IPS-NIHi7 (cell line): ENCODE measurements around the gene KRT7.

Experiments
- DNase-seq: peaks from one replicate; pipeline ENCODE4 v3.0.0; 2012; ENCODE audit warnings: mixed read lengths; ENCODE audit errors: extremely low spot score

KRT7 gene

DNA sequence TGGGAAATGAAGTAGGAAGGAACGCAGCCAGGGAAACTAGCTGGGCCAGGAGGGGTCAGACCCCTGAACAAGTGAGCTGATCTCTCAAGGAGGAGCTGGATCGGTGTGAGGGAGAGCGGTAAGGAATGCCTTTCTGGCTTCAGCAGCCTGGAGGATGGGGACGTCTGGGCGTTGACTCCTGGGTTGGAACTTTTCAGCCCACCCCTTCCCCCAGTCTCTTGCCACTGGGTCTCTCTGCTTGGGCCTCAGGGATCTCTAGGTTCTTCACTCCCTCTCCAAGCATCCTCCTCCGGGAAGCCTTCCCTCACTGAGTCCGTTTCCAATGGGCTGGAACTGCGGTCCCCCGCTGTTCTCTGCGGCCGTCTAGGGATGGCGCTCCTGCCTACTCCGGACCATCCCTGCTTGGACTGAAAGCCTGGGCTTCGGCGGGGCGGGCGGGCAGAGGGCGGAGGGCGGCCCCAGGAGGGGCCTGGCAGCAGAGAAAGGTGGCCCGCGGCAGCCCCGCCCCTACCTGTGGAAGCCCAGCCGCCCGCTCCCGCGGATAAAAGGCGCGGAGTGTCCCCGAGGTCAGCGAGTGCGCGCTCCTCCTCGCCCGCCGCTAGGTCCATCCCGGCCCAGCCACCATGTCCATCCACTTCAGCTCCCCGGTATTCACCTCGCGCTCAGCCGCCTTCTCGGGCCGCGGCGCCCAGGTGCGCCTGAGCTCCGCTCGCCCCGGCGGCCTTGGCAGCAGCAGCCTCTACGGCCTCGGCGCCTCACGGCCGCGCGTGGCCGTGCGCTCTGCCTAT is at the start of gene KRT7:
Gene KRT7 (plus strand): TSS at position 570 of the 788 bp plus-strand sequence. CDS start 54 bp downstream, at position 624.
- peak; percentile 43 for DNase-seq

DNA sequence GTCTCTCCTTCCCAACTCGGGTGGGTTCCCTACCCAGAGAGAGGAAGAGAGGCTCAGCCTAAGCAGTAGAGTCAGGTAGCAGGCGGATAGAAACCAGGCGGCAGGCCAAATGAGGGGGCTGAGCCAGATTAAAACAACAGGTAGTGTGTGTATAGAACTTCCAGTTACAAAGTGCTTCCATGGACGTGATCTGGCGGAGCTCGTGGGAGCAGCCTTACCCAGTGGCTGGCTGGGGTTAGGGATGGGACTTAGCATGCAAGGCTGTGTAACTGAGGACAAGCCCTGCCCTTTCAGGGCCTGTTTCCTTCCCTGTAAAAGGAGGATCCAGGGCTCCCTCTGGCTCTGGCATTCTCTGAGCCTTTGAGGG is 49.5 kb upstream of the KRT7 start:
- no peak for DNase-seq

DNA sequence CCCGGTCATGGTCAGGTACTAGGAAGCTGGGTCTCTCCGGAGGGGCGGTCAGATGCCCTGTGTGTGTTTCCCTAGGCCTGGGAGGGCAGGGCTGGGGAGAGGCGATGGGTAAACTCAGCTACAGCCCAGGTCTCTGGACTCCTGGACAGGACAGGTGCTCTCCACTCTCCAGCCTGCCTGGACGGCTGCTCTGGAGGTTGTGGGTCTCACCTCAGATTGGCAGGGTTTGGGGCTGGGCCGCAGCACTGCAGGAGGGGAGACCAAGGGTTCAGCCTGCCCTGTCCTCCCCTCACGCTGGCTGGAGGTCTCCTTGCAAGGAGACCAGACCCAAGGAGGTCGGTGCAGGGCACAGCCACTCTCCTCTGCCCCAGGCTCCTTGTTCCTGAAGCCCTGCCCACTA is 49.1 kb upstream of the KRT7 start:
- no peak for DNase-seq

DNA sequence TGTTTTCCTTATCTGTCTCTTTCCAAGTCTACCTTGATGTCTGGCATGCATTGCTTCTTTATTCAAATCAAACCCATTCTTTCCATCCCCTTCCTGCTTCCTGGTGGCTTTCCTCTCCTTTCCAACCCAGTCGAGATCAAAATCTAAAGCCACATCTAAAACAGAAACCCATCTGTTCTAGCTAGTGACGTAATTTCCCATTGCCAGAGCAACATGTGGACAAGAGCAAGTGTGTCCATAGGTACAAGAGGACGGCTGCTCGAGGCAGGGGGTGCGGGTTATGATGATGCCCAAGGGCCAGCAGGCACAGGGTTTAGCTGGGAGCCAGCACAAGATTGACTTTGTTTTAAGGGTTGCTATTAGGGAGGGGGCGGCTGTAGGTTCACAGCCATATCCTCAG is 48.2 kb upstream of the KRT7 start:
- no peak for DNase-seq

DNA sequence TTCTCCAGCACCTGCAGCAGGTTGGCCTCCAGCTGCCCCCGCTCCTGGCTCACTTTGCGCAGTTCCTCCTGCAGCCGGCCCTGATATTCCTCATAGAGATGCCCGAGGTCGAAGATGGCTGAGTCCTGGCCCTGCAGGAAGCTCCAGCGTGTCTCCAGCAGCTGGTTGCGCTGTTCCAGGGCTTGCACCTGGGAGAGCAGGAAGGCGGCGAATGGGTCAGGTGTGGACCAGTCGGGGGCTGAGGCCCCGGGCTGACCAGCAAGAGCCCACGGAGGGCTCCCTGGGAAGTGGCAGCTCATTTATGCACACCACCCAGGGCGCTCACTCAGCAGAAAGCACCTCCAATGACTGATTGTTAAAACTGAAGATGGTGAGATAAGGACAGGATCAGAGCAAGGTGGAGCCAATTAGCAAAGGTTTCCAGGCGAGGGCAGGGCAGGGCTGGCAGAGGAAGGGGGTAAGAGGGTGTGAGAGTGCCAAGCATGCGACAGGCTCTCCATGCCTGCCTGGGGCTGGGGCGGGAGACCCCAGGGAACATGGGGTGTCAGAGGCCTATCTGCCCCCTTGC is 47.6 kb upstream of the KRT7 start:
- DNase-seq, result no peak

DNA sequence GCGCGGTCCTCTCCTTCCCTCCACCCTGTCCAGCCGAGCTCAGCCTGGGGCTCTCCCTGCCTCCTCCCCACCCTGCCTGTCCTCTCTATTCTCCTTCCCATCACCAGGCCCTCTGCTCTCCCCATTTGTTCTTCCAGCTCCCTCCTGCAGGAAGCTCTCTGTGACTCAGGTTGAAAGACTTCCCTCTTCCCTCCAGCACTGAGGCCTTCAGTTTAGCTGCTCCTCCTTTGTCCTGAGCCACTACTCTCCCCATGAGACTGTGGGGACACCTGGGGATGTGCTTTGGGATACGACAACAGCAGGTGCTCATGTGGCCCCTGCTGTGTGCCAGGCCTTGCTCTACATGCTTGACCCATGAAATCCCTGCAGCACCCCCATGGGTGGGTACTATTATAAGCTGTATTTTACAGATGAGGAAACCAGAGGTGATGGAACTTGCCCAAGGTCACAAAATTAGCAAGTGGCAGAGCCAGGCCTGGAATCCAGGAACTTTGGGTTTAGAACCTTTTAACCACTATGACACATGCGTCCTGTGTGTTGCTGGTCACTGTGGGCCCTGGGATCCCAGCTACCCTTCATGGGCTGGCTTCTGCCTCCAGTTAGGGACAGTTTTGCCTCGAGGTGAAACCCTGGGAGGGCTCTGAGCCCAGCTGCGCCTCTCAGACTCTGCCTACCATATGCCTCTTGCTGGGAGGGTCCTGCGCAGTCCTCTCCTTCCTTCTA is 46.8 kb upstream of the KRT7 start:
- no peak for DNase-seq

DNA sequence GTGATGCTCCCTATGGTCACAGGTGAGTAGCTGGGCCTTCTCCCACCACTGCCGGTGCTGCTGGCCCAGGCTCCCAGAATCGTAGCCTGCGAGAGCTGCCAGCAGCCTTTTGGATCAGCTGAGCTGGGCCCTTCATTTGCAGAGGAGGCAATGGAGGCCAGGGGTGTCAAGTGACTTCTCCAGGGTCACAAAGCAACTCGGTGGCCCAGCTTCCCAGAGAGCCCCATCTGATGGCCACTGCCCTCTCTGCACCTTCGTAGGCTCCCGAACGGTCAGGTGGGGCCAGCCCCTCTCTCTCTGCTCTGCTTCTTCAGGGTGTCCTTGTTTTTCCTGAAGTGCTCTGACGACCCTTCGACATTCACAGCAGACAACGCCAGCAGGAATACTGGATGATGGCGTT is 45.8 kb upstream of the KRT7 start:
- no peak for DNase-seq

DNA sequence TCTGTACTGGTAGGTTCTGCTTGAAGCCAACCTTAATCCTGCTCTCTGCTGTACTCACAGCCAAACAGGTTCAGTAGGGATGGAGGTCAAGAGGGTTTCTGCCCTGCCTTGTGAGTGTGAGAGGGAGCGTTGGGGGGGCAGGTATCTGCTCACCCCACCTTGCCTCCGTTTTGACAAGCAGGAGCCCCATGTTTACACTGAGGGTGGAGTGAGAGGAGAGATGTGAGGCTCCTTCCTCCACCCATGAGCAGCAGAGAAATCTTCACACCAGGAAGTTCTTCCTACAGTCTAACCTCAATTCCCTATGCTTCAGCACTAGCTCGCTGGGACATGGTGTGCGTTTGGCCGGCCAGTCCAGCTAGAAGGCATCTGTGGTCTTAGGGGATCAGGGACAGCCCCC is 45.4 kb upstream of the KRT7 start:
- DNase-seq, result no peak

DNA sequence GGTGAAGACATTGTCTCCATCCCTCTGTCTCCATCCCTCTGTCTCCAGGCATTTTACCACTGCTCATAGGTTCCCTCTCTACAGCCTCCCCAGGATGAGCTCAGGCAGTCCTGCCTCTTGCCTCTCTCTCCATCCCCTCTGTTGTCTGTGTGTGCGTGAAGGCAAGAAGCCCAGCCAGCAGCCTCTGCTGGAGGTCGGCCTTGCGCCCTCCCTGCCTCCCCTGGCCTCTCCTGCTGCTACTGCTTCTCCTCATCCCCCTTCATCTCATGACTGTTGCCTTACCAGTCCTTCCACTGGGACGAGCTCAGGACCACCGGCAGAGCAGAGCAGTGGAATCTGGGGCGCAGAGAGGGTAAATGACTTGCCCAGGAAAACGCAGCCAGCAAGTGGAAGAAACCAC is 44.4 kb upstream of the KRT7 start:
- DNase-seq, result no peak

DNA sequence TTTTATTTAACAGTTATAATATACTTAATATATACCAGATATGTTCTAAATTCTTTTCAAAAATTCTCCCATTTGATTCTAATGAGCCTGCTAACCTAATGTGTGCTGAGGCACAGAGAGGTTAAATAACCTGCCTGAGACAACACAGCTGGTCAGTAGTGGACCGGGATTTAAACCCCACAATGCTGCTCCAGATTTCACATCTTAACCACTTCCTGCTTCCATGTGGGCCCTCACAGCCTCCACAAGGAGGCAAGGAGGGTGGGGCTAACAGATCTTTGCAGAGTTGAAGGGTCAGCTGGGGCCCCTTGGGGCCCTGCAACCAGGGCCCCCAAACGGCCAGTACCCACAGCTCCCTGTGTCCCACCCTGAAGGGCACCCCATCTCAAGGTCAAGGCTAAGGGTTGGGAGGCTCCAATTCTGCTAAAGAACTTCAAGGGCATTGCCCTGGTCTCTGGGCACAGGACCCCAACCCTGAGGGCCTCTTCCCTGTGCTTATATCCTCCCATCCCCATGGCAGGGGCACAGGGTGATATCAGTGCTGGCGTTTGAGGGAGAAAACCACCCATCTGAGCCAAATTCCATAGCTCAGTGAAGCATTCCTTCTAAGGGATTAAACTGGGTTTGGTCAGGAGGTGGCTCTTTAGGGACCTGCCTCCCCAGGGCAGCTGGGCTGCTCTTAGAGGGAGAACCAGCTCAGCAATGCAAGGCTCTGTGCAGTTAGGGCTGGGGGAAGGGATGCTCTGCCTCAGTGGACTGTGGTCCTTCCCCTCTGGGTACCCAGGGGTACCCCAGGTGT is 43.5 kb upstream of the KRT7 start:
- no peak for DNase-seq

DNA sequence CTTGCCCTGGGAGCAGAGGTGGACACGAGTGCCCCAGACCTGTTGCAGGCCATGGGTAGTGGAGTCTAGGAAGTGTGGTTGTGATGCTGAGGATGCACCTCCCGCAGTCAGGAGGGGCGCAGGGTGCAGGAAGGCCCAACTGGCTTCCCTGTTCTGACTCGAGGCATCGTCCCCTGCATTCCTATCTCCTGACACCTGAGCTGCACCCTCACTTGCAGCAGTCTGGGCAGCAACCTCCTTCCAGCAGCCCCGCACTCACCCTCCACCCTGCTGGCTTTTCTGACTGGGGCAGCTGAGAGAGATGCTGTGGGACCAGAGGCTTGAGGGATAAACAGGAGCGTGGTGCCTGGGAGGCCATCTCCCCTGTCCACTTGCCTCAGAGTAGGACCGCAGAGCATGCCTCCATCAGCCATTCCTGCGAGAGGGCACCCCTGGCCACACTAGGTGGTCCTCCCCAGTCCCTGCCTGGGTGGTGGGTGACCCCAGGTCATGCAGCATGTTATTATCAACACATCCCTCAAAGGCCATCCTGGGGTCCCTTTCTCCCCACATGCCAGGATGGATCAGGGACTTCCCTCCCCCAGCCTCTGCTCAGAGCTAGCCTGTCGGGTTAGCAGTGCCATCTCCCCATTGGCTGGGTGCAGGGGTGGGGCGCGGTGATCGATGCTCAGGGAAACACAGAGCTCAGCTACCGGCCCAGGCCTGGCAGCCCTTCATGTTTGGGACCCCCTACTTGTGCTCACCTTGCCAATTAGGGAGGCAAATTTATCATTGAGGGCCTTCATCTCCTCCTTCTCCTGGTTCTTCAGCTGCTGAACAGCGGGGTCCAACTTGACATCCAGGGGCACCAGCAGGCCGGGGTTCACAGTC is 41.9 kb upstream of the KRT7 start:
- DNase-seq, result no peak

DNA sequence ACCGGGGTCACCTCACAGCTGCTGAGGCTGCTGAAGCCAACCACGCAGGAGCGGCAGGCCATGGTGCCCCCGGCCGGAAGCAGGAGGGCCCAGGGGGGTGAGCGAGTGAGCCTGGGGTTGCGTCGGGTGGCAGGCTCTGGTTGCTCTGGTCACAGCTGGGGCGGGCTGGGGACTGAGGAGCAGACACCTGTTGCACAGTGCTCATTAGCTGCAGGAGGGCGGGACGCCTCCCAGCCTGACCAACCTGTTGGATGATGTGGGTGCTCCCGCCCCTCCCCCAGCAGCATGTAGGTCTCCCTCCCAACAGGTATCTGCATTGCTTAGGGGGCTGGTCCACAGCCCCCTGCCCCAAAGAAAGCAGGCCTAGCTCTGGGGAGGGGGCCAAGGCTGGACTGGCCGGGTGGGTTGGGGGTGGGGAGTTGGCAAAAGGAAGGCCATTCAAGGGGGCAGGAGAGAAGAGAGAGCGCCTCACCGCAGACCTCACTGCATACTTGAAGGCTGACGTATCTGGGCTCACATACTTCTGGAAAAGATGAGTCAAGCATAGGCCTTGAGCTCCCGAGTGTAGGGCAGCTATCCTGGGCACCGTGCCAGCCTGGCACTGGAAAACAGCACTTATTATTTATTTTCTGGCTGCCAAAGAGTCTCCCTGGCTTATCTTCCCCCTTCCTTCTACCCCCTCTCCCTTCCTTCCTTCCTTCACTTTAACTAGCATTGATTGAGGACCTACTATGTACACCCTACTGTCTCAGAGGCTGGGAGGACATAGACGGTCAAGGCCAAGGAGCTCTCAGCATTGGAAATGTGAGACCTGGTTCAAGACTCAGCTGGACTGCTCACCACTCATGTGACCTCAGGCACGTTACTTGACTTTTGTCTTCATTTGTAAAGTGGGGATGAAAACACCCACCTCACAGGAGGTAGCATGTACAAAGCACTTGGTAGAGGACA is 40.9 kb upstream of the KRT7 start, which contains the start of gene KRT80:
Gene KRT80 (minus strand): TSS at position 174 of the 951 bp plus-strand sequence. CDS start 112 bp downstream, at position 62.
- no peak for DNase-seq

DNA sequence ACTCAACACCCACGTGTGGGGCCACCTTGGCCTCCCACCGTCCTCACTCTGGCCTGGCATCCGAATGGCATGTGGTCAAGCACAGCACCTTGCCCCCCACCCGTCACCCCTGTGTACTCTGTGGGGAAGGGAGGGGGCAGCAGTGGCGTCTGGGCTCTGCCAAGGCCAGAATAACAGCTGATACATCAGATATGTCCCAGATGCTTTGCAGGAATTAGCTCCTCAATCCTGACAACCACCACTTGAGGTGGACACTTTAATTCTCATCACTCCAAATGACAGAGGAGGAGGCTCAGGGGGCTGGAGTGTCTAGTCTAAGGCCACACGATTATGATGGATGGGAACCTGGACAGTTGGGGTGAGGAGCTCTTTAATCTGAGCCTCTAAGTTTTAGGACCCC is 39.5 kb upstream of the KRT7 start:
- no peak for DNase-seq

DNA sequence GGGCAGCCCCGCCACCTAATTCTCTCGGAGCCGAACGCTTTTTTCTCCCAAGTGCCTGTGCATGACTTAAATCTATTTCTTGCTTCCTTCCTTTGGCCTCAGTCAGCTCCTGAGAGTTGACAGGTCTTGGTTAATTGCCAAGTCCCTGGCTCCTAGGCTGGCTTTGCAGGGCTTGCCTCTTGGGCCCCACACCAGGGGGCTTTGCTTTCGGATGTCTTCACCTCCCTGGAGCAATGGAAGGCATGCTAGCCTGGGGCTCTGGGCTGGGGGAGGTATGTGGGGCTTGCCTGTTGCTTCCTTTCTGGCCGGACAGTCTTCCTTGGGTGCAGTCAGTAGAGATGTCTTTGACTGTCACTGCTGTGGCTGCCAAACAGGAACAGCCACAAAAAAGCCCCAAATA is 39.1 kb upstream of the KRT7 start:
- DNase-seq, result no peak

DNA sequence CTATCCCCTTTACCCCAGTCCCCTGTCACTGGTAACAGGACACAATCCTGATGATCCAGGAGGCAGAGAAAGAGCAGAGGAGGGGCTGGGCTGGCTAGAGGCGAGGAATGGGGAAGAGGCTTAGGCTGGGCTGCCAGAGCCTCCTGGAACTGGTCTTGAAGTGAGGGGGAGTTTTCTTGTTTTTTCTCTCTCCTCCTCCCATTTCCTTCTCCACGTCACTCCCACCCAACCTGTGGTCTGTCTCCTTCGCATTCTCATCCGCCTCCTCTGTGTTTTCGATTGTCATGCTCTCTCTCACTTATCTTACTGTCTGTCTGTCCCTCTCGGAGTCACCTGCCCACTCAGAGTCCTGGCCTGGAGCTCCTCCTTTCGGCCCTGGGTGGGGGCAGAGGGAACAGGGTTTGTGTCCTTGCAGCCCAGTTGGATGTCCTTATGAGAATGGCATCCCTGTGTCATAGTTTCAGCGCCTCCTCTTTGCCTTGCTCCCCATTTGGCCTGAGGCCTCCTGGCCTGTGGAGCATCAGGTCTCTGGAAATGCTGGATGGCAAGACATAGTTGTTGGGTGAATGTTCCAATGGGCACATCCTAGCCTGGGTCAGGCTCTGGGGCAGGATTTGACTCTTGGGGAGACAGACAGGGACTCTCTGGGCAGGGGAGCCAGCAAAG is 37.8 kb upstream of the KRT7 start:
- DNase-seq, result no peak

DNA sequence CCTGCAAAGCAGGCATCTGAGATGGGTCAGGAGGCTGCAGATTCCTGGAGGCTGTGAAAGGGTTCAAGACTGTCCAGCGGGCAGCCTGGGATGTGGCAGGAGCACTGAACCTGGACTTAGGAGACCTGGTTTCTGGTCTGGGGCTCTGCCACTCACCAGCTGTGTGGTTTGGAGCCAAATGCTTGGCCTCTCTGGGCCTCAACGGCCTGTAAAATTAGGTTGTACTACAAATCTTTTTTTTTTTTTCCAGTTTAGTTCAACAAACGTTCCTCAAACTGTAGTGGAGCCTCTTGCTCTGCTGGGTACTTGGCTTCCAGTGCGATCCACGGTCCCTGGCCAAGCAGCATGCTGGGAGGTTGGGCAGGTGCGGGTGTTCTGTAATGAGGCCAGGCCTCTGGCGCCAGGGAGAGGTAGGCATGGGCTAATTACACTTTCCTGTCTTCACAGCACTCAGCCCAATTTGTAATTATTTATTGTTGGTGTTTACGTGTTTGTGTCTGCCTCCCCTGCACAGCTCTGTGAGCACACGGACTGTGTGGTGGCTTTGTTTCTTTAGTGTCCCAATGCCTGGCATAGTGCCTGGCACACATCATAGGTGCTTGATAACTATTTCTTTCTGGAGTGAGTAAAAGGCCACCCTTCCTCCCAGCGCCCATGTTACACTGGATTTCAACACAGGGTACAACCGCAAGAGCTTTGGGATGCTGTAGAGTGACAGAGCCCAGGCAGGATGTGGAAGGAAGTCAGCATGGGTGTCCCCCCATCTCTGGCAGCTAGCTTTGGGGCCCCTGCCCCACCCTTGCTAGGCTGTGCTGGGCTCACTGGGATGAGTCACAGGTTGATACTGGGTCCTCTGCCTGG is 35.4 kb upstream of the KRT7 start:
- DNase-seq, result no peak

DNA sequence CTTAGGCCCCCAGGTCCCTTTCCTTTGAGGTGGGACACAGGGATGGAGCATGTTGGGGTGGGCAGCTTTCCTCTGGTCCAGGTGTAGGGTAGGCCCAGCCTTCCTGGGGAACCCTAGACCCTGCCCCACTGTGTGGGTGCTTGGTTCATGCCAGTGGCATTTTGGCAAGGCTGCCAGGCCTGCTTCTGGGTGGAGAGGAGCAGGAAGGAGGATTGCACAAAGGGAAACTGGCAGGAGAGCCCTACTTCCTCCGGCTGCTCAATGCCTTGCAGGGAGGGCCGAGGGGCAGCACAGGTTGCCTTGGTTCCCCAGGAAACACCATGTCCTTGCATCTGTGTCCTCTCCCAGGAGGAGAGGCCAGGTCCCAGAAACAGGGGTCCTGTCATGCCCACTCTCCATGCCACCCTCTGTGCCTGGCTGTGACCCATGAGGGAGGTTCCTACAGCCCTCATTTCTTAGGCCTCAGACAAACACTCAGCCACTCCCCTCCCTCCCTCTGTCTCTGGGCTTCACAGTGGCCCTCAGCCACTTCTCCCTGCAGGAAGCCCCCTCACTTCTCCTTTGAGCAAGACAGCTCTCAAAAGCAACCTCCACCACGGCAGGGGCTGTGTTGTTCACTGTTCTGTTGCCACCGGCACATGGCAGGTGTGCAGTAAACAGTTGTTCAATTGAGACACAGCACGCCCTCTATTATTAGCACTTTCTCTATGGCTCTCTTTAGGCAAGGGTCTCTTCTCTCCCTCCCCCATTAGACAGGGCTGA is 34.4 kb upstream of the KRT7 start:
- no peak for DNase-seq
